C4-2B (cell line): ENCODE results near the gene SMARCC2.

ENCODE experiments used
- ZFX ChIP-seq: fragments of 450-650 bp; IDR thresholded peaks from 2 replicates; pipeline ENCODE4 v1.6.1; 2017
- TF ChIP-seq, protein P1 (sequence below): fragments of 450-650 bp; conservative IDR thresholded peaks from 2 replicates; pipeline ENCODE4 v1.5.1; 2017; ENCODE audit warnings: mild to moderate bottlenecking

DNA sequence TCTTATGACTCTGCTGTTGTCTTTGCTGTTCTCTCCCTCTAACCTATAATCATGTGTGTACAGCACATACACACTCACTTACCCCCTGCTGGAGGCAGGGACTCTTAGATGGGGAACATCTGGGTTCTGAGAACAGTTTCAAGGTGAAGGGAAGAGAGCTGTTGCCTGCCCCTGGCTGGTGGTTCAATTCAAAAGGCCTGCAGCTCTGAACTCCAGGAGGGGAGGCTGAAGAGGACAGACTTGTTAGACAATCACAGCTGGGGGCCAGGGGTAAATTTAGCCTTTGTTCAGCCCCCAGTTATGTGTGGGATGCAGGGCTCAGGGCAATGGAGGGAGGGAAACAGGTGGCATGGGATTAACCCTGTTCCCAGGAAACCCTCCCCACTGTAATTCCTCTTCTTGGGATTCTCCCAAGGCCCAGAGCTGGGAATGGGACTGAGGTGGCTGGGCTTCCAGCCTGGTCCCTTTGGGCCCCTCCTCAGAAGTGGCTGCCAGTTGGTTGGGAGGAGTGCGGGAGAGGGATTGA lies 35.0 kb downstream of the SMARCC2 start:
- TF ChIP-seq, protein P1, sequence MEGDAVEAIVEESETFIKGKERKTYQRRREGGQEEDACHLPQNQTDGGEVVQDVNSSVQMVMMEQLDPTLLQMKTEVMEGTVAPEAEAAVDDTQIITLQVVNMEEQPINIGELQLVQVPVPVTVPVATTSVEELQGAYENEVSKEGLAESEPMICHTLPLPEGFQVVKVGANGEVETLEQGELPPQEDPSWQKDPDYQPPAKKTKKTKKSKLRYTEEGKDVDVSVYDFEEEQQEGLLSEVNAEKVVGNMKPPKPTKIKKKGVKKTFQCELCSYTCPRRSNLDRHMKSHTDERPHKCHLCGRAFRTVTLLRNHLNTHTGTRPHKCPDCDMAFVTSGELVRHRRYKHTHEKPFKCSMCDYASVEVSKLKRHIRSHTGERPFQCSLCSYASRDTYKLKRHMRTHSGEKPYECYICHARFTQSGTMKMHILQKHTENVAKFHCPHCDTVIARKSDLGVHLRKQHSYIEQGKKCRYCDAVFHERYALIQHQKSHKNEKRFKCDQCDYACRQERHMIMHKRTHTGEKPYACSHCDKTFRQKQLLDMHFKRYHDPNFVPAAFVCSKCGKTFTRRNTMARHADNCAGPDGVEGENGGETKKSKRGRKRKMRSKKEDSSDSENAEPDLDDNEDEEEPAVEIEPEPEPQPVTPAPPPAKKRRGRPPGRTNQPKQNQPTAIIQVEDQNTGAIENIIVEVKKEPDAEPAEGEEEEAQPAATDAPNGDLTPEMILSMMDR = no peak
- TF ChIP-seq ZFX = no peak
